ENCODE results near the gene OTUD4.

GRCh38 chr4:145167887-145168286 lies 12.5 kb downstream of the OTUD4 start:
- no peak for TF ChIP-seq CTCF (IDR thresholded peaks at IDR 0.05; ENCODE audit: low read length)
- no peak for TF ChIP-seq EZH2 (IDR thresholded peaks at IDR 0.05; ENCODE audit: borderline replicate concordance, low read length)
